Activated CD4-positive, alpha-beta T cell treated with anti-CD3 and anti-CD28 coated beads, Interleukin-10, Interleukin-2, amounts not matched to agents 100 ng/mL and 50 ng/mL, durations not matched to agents 16 hours and 8 hours (primary cell): ENCODE data around the gene PIGM.
A peak's percentile ranks its signal among the peaks of the same experiment; 100 is the strongest.

Experiments
- DNase-seq: peaks from one replicate; pipeline ENCODE4 v3.0.0-alpha.2; 2020

Gene PIGM

DNA sequence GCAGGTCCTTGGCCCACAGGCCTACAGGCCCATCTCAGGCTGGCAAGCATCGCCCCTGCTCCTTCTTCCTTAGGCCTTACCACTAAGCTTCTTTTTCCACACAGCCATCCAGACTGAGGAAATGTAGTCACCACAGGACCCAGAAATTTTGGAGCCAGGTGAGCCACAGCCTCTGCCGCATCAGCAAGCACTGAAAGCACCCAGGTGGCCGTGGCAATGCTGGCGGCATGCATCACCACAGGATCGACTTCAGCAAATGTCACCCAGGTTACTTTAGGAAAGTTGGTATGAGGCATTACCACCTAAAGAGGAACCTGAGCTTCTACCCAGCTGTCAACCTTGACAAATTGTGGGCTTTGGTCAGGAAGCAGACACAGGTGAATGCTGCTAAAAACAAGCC lies 11.6 kb downstream of the PIGM start:
- DNase-seq: no peak

DNA sequence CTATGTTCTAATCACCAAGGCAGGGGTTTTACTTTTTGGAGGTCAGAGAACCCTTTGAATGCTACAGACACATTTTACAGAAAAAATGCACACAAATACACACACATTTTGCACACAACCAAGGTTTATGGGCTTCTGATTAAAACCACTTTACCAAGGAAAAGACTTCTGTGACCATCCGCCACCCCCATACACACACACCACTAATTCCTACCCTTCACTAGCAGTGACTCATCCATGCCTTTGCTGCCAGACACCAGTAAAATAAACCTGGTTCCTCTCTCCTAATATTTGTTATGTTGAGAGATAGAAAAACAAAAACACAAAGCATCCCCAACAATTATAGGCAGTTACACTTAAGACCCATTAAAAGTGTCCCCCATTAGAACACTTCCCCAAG lies 12.9 kb downstream of the PIGM start:
- DNase-seq: peak; percentile 24

DNA sequence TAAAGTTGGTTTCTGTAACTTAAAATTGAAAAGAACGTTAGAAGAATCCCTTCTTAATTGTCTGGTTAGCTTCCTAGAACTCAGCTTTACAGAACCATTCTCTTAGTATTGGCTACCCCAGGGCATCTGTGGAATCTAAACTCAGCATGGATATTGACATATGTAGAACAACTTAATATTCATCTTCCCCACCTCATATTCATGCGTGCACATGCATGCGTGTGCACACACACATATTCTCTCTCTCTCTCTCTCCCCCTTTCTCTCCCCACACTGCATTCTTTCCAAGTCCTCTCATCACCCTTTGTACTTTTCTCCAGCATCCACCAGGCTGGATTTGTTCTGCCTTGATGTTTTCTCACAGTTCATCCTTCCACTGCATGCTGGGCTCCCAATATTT lies 13.4 kb downstream of the PIGM start:
- DNase-seq: no peak

DNA sequence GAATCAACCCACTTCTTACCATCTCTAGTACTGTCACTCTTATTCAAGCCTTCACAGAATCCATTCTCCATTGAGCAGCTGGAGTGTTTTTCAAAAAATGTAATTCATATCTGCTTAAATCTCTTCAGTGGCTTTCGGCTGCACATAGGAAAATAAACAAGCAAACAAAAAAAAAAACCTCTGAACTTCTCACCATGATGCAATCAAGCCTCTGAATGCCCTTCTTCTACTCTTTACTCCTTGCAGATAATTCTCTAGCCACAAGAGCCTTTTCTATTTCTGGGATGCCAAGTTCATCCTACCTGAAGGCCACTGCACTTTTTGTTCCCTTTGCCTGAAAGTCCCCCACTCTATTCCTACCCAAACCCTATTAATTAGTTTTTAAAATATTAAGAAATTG lies 14.2 kb downstream of the PIGM start:
- no peak for DNase-seq

DNA sequence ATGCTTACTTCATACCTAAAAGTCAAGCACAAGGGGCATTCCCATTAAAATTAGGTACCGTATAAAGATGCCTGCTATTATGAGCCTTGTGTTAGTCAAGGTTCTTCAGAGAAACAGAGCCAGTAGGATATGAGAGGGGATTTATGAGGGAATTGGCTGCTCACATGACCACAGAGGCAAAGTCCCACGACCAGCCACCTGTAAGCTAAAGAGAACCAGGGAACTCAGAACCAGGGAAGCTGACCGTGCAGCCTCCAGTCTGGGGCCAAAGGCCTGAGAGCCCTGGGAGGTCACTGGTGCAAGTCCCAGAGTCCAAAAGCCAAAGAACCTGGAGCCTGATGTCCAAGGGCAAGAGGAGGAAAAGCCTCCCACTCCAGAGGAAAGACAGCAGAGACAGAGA lies 20.0 kb downstream of the PIGM start:
- DNase-seq: no peak

DNA sequence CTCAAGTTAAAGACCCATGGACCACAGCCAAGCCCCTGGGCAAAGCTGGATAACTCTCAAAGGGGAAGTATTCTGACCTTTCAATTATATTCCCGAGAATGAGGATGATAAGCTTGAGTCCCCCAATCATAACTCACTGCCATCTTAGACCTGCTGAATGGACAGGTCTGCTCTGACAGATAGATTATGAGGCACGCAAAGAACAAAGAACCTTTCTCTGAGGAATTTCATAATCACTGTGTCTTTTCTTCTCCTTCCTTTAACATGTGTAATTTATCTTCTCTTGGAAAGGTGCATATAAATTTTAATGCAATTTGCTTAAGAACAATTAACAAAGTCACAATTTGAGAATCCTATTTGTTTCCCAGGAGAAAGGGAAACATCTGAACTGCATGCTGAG lies 22.0 kb downstream of the PIGM start:
- DNase-seq: no peak

DNA sequence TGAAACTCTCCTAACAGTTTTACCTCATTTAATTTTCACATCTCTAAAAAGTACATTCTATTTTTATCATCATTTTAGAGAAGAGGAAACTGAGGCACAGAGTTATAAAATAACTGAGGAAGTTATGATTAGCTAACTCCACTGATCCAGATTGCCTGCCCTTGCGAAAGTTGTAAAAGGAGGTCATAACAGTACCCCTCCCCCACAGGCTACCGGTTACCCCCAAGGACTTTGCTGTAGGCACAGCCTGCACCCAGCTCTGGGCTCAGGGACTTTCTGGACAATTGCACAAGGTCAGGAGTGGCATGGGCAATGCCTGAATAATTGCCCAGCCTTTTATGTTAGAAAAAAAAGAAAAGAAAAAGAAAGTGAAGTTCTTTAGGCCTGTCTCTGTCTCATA lies 22.7 kb downstream of the PIGM start:
- DNase-seq: no peak

DNA sequence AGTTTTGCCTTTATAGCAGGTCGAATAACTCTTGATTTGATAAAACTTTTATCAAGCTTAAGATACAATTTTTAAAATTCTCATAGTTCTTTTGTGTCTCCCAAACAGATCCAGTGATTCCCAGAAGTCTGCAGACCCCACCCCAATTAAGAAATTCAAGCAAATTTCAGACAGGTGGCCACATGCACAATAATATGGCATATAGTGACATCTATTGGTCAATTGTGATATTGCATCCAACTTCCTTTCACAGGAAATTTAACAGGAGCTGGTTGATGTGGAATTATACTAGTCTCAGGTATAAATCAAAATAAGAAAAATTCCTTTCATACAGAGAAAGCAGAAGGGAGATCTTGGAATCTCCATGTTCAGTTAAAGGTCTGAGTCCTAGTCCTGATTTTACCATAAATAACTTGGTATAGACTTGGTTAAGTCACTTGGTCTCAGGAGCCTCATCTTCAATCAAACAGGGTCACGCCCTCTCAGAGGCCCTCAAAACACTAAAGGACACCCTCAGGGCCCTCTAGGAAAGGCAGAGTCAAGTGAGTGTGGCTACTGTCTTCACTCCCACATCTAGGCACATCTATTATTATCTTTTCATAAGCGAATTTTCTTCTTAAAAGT lies 24.1 kb downstream of the PIGM start:
- DNase-seq: peak; percentile 37

DNA sequence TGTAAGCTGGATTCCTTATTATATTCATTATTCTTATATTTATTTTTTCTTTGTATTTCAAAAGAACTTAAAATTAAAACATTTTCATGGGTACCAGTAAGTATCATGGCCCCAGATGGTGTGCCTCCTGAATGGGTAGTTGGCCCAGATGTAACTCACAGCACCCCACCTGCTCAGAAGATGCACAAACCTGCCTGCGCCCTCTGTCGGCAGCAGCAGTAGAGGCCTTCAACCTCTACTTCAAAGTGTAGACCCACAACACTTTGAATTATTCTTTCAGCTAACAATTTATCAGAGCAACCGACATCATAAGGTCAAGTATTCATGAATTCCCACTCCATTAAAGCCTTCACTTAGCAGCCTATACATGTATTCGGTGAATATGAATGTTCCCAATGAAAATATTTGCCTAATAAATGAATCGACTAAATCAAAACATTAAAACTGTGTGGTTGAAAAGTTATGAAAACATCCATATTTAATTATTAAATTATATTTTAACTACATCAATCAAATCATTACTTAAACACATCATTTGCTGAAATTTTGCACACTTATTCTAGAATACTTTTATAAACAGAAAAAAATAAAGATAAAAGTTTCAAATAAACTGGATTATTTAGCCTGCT lies 25.4 kb downstream of the PIGM start:
- DNase-seq: peak; percentile 81

DNA sequence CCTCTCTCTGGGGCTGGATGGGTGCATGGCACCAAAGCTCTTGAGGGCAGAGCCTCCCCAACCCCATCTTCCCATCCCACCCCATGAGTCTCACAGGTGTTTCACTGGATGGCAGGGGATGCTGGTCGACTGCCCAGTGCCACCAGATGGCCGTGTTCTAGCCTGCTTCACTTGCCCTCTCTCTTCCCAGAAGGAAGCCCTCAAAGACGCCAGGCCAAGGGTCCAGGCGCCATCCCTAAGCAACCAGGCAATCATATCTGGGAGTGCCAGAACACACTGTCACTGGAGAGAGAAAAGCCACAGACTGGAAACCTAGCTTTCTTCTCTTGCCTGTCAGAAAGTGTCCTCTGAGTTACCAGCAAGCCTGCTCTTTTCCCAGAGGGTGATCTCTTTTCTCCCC lies 26.7 kb downstream of the PIGM start:
- no peak for DNase-seq

DNA sequence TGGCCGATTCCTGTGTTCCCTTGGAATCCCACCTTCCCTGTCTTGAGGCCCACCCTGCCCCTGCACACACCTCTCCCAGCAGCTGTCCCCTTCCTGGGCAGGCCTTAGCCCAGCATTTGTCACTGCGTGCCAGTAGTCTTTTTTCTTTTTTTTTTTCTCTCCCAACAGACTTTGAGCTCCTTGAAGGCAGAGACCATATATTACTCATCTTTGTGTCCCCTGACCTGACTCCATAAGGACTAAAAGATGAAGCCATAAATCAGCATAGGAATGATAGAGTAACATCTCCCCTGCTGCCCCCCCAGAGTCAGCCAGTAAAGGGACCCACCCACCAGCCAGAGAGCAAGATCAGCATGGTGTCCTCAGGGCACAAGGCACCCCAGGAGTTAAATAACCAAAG lies 27.4 kb downstream of the PIGM start:
- no peak for DNase-seq

DNA sequence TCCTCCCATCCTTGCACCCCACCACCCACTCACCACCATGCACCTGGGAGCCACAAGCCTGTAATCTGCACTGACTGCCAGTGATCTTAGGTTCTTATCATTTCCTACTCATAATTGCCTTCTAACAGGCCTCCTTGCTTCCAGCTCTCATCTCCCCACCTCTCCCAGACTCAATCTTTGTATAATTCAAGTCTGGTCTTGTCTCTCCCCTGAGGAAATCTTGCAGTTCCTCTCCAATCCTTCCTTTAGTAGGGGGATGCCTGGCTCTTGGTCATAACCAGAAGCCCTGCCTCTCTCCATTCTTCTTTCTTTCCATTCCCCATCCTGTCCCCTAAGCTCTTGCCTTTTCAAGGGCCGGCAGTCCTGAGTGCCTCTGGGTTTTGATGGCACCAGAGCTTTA lies 27.8 kb downstream of the PIGM start:
- no peak for DNase-seq

DNA sequence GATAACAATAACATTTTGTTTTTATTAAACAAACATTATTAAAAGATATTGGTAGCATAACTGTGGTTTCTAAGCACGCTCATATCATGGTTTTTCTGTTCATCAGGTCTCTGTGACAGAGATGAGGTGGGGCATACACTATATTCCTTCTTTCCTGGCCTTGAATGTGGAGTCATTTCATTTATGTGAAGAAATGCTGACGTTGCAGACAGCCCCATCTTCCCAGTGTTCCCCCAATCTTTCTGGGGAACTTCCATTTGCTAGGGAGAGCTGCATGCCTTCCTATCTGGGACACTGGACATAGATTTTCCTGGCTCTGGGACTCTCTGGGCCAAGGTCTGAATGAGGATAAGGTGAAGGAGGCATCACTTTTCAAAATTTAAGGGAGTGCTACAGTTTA lies 30.4 kb downstream of the PIGM start:
- no peak for DNase-seq

DNA sequence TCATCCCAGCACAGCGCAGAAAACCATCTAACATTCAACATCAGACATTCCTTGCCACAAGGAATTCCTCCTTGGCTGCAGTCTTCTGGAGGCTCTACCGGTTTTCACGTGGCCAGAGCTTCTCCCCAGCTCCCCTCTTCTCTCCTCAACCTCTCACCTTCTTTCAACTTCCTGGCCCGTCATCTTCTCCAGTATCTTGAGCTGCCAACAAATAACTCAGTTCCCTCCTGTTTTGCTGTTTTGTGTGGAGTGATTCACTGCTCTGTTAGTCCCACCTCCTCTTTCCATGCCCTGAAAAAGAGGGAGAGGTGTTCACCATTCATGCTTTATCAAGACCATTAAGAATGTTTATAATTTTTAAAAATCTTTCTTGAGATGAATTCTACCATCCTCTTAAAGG lies 32.6 kb downstream of the PIGM start:
- DNase-seq: no peak

DNA sequence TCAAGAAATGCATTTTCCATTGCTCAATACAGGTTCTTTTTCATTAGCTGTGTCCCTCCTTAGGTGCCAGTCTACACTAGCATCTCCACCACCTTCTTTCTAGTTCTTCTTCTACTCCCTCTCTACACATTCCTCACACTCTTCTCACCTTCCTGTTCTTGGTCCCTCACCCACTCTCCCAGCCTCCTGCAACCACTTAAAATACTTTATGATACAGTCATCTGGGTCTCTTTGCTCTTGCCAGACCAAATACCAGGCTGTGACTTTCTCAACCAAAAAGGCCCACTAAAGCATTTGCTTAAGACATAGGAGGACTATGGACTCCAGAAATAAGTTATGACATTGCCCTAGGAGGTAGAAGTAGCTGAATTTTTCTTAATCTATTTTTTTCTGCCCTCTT lies 35.1 kb downstream of the PIGM start:
- DNase-seq: no peak

DNA sequence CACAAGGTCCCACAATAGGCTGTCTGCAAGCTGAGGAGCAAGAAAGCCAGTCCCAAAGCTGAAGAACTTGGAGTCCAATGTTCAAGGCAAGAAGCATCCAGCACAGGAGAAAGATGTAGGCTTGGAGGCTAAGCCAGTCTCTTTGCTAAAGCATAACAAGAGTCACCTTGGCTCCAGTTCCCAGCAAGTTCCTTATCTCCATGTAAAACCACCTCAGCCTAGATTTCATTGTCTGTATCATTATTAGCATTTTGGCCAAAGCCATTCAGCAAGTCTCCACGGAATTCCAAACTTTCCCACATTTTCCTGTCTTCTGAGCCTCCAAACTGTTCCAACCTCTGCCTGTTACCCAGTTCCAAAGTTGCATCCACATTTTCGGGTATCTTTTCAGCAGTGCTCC lies 36.9 kb downstream of the PIGM start:
- no peak for DNase-seq

DNA sequence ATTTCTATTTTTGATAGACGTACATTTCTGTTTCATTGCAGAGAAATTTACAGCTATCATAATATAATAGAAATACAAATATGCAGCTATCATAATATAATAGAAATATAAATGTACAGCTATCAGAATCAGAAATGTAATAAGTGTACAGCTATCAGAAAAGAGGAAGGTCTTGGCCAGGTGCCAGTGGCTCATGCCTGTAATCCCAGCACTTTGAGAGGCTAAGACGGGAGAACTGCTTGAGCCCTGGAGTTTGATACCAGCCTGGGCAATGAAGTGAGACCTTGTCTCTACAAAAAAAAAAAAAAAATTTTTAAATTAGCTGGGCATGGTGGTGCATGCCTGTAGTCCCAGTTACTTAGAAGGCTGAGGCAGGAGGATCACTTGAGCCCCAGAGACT lies 37.9 kb downstream of the PIGM start:
- DNase-seq: no peak

DNA sequence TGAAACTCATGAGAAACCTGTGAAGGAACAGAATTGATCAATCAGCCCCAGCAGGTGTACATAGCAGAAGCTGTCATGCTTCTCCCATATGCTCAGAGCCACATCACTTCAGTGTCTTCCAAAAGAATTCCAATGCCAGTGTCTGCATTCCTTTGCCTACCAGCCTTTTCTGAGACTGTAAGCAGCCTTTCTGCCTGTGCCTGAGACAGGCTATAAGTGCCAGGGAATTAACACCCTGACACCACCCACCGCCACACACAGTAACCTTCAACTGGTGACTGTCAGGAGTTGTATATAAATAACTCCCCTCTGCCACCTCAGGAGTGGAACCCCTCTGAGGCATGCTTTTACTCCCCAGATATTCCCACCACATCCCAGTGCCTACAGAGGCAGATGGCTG lies 39.6 kb downstream of the PIGM start:
- no peak for DNase-seq

DNA sequence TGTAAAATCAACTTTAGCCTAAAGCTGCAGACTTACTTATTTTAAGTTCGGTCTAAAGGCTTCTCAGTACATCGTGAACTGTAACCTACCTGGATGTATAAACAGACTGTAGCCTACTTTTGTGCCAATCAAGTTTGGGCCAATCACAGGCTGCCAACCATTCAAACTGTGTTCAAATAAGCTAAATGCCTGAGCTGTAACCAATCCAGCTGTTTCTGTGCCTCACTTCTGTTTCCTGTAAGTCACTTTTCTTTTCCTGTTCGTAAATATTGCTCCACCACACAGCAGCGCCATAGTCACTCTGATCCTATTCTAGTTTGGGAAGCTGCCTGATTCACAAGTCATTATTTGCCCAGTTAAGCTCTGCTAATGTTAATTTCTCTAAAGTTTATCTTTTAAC lies 40.3 kb downstream of the PIGM start:
- DNase-seq: peak; percentile 34

DNA sequence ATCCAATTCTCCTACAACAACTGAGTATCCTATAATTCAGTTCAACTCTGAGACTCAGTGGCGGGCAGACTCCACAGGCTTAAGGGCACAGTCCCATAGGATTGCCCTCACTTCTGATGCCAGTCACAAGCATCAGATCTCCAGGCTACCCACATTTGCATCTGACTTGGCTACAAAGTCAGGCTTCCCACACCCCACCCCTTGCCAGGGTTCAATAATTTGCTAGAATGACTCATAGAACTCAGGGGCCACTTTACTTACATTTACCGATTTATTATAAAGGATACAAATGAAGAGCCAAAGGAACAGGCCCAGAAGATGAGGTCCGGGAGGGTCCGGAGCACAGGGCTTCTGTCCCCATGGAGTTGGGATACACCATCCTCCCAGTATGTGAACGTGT lies 41.8 kb downstream of the PIGM start:
- no peak for DNase-seq

DNA sequence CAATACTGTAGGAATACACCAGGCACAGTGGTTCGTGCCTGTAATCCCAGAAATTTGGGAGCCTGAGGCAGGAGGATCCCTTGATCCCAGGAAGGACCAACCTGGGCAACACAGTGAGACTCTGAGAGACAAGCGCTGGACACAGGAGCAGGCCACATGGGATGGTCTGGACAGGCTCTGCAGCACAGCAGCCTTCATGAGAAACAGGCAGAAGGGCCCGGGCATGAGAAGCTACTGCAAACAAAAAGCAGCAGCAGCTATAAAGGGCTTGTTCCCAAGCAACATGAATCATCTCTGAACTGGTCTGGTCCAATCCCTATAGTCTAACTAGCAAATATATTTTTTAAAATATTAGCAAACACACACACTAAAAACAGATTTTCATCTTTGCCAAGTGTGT lies 42.2 kb downstream of the PIGM start:
- DNase-seq: no peak

DNA sequence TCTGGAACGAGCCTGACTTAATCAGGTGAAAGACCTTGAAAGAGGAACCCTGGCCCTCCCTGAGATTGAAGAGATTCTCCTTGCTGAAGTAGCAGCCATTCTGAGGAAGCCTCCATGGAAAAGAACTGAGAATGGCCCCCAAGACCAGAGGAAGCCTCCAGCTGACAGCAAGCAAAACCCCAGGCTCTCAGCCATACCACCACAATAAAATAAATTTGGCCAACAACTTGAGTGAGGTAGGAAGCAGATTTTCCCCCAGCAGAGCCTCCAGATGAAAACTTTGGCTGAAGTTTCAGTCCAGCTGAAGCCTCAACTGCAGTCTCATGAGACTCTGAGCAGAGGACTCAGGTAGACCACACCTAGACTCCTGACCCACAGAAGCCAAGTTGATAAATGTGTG lies 43.8 kb downstream of the PIGM start:
- no peak for DNase-seq

DNA sequence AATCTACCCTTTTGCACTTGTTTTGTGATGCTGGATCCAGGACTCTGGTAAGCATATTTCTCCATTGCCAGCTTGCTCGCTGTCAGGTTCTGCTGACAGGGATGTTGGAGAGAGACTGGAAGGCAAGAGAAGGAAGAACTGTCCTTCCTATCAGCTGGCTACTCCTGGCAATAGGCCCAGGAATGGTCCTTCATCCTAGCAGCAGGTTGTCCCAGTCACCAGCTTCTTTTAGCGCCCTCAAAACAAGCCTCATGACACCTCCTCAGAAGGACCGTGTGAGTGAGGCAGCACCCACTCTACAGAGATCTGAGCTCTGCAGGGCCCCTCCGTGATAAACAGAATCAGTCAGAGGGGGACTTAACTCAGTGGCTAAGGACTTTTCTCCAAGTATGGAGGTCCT lies 44.6 kb downstream of the PIGM start:
- DNase-seq: no peak

DNA sequence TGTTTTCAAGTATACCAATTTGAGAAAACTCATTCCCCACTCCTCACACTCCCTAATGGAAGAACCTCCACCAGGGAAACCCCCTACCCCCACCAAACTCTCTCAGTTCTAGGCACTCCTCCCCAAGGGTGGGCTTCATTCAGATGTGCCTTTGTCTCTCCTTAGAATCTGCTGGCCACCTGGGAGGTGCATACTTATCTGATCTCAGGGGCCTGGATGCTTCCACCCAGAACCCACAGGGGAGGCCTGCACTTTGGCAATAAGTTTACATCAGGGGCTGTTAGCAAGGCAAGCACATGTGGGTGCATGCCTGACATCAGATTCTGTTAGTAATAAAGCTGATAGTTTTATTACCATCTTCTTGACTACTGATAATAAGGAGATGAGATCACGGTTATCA lies 45.3 kb downstream of the PIGM start:
- DNase-seq: no peak

DNA sequence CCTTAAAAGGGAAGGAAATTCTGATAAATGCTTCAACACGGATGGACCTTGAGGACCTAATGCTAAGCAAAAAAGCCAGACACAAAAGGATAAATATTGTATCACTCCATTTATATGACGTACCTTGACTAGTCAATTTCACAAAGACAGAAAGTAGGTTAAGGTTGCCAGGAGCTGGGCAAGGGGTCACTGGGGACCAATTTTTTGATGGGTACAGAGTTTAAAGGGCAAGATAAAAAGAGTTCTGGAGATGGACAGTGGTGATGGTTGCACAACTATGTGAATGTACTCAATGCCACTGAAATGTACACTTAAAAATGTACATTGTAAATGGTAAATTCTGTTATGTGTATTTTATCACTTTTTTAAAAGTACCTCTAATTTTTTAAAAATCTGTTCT lies 45.7 kb downstream of the PIGM start:
- DNase-seq: no peak

DNA sequence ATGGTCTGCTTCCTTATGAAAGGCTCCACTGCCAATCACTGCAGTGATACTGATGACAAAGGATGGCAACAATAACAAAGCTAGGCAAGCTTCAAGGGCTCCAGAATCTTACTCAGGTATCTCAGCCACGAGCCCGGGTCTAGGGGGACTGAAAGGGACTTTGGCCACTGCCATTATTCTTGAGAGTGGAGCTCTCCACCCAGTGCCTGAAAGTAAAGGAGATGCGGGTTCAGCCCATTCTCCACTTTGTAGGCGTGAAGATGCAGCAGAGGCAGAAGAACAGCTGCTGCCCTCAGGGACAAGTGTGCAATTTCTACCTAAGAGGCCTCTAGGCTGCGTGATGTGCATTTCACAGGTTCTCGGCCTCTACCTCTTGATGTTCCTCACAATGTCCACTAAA lies 46.3 kb downstream of the PIGM start:
- DNase-seq: no peak
